SU-DHL-6 (cell line): Measurements from ENCODE around the gene SUSD3.

Experiments used
- H2AFZ ChIP-seq: fragments of 200-600 bp; sonication (generic); 2 replicates; pipeline ENCODE4 v1.6.1; 2014; ENCODE audit warnings: low read depth, mild to moderate bottlenecking, moderate library complexity, mixed read lengths, antibody characterized with exemption, low read length; ENCODE audit not compliant: severe bottlenecking
- H3F3A ChIP-seq: fragments of 200-600 bp; shearing (Covaris generic); 2 replicates; pipeline ENCODE4 v1.6.0; 2016; ENCODE audit warnings: antibody characterized with exemption, mild to moderate bottlenecking; ENCODE audit not compliant: insufficient read depth
- H3K27ac ChIP-seq: fragments of 200-600 bp; sonication (generic); 2 replicates; pipeline ENCODE4 v1.5.1; 2016; ENCODE audit warnings: low read depth, mild to moderate bottlenecking, low read length, moderate library complexity, mixed read lengths
- H3K27me3 ChIP-seq: fragments of 200-600 bp; sonication (generic), shearing (Covaris generic); 2 replicates; pipeline ENCODE4 v1.6.0; 2014; ENCODE audit warnings: mild to moderate bottlenecking, low read length
- H3K36me3 ChIP-seq: fragments of 200-600 bp; sonication (generic); 2 replicates; pipeline ENCODE4 v1.6.1; 2014; ENCODE audit warnings: mild to moderate bottlenecking, low read length, mixed read lengths
- H3K4me2 ChIP-seq: fragments of 300-600, 200-600 bp; shearing (Covaris generic), sonication (generic); 2 replicates; pipeline ENCODE4 v1.6.0; 2014; ENCODE audit warnings: low read length, low read depth, mild to moderate bottlenecking; ENCODE audit not compliant: poor library complexity, severe bottlenecking
- H3K4me3 ChIP-seq: fragments of 200-600 bp; sonication (generic); 2 replicates; pipeline ENCODE4 v1.5.1; 2014; ENCODE audit warnings: antibody characterized with exemption, low read length, mild to moderate bottlenecking, mixed read lengths; ENCODE audit not compliant: insufficient read depth, poor library complexity, severe bottlenecking
- H3K79me2 ChIP-seq: fragments of 200-600 bp; sonication (generic); 2 replicates; pipeline ENCODE4 v1.6.1; 2014; ENCODE audit warnings: mild to moderate bottlenecking, low read length, moderate library complexity; ENCODE audit not compliant: insufficient read depth
- H3K9ac ChIP-seq: fragments of 200-600 bp; sonication (generic); 2 replicates; pipeline ENCODE4 v1.7.0; 2014; ENCODE audit warnings: mild to moderate bottlenecking, low read length
- H3K9me2 ChIP-seq: fragments of 200-600 bp; sonication (generic); replicated peaks from 2 replicates; pipeline ENCODE4 v1.6.1; 2014; ENCODE audit warnings: low read length; ENCODE audit not compliant: insufficient read depth
- H3K9me3 ChIP-seq: fragments of 200-600 bp; sonication (generic); 2 replicates; pipeline ENCODE4 v1.6.1; 2014; ENCODE audit warnings: low read length, mixed read lengths; ENCODE audit not compliant: insufficient read depth
- H4K20me1 ChIP-seq: fragments of 200-600 bp; sonication (generic); 2 replicates; pipeline ENCODE4 v1.6.1; 2014; ENCODE audit warnings: low read depth, mild to moderate bottlenecking, antibody characterized with exemption, low read length, moderate library complexity, mixed read lengths
- EZH2phosphoT487 ChIP-seq: fragments of 200-600 bp; sonication (generic), shearing (Covaris generic); conservative IDR thresholded peaks from 2 replicates; pipeline ENCODE4 v1.6.1; 2018; ENCODE audit warnings: mild to moderate bottlenecking, antibody characterized with exemption, low read length, moderate library complexity, mixed read lengths
- TF ChIP-seq, protein P1 (sequence below): fragments of 200-600 bp; sonication (generic); IDR thresholded peaks from one replicate; pipeline ENCODE4 v1.5.1; 2017; ENCODE audit warnings: antibody characterized with exemption, mild to moderate bottlenecking, low read length, moderate library complexity; ENCODE audit not compliant: insufficient read depth, poor library complexity, severe bottlenecking

Gene SUSD3

DNA sequence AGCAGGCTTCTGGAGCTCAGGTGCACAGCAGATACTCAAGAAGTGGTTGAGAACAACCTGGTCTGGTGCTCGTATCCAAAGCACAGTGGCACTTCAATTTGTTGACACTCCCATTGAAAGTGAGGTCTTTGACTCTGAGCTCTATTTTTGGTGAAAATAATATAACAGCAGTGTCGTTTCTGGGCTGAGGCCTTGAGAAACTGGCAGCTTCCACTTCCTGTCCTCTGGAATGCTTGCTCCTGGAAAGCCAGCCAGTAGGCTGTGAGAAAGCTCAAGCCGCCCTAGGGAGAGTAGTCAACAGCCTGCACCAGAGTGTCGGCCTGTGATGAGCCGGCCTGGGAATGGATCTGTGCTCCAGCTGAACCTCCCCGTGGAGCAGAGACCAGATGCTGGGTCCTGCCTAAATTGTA is 6.8 kb upstream of the SUSD3 start:
- Histone ChIP-seq H3K27me3 (no peaks in the 10 kb centered on the region), H2AFZ (no peak overlapping the region), H4K20me1 (no peaks in the 10 kb centered on the region), H3K27ac (no peak overlapping the region), H3K36me3 (no peaks in the 10 kb centered on the region), H3K9ac (no peak overlapping the region), H3F3A (no peaks in the 10 kb centered on the region), H3K4me2 (no peak overlapping the region), H3K9me3 (no peaks in the 10 kb centered on the region), H3K4me3 (no peak overlapping the region), H3K79me2 (no peaks in the 10 kb centered on the region), H3K9me2 (no peaks in the 10 kb centered on the region)
- no peak for TF ChIP-seq EZH2phosphoT487
- TF ChIP-seq, protein P1, sequence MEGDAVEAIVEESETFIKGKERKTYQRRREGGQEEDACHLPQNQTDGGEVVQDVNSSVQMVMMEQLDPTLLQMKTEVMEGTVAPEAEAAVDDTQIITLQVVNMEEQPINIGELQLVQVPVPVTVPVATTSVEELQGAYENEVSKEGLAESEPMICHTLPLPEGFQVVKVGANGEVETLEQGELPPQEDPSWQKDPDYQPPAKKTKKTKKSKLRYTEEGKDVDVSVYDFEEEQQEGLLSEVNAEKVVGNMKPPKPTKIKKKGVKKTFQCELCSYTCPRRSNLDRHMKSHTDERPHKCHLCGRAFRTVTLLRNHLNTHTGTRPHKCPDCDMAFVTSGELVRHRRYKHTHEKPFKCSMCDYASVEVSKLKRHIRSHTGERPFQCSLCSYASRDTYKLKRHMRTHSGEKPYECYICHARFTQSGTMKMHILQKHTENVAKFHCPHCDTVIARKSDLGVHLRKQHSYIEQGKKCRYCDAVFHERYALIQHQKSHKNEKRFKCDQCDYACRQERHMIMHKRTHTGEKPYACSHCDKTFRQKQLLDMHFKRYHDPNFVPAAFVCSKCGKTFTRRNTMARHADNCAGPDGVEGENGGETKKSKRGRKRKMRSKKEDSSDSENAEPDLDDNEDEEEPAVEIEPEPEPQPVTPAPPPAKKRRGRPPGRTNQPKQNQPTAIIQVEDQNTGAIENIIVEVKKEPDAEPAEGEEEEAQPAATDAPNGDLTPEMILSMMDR: no peak

GRCh38 chr9:93052791-93053540 is 5.5 kb upstream of the SUSD3 start:
- TF ChIP-seq, protein P1: no peak
- no peak for TF ChIP-seq EZH2phosphoT487
- Histone ChIP-seq H3K27me3 (no peaks in the 10 kb centered on the region), H3K9me3 (no peaks in the 10 kb centered on the region), H3K4me2 (no peak overlapping the region), H3F3A (peaks cover 3% of the 10 kb centered on the region; the same call in 1 of the 2 replicates), H3K79me2 (no peaks in the 10 kb centered on the region), H3K9me2 (no peaks in the 10 kb centered on the region), H3K27ac (no peak overlapping the region), H4K20me1 (no peaks in the 10 kb centered on the region), H3K4me3 (no peak overlapping the region), H3K36me3 (no peaks in the 10 kb centered on the region), H3K9ac (no peak overlapping the region), H2AFZ (no peak overlapping the region)

DNA sequence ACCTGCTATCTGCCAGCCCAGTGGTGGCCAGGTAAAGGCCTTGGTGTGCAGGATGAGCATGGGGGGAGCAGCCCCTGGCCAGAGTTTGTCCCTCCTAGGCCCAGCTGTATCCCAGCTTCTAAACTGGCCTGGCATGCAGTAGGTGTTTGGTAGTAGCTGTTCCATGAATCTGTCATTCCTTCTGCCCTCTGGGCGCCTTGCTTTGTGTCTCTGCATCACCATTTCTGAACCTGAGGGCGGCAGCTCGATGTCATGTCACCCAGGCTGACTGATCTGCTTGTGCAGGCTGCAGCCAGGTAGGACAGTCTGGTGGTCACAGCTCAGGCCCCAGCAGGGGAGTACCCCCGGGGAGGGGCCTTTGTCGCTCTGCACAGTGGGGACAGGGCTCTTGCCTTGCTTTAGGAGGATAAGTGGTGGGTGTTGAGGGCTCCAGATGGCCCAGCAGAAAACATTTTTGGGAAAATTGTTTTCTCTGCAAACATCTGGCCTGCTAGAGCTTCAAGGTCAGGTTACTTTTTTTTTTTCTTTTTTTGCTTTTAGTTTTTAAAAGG is 4.6 kb upstream of the SUSD3 start:
- Histone ChIP-seq H3K9ac (no peak overlapping the region), H3K27me3 (no peaks in the 10 kb centered on the region), H3K27ac (no peak overlapping the region), H3F3A (peaks cover 5% of the 10 kb centered on the region; the same call in 1 of the 2 replicates), H3K9me2 (no peaks in the 10 kb centered on the region), H2AFZ (no peak overlapping the region), H3K9me3 (no peaks in the 10 kb centered on the region), H3K79me2 (no peaks in the 10 kb centered on the region), H4K20me1 (no peaks in the 10 kb centered on the region), H3K36me3 (no peaks in the 10 kb centered on the region), H3K4me3 (no peak overlapping the region), H3K4me2 (no peak overlapping the region)
- TF ChIP-seq, protein P1: no peak
- TF ChIP-seq EZH2phosphoT487: no peak
